ENCODE data around the gene ATXN2. TPM values are rescaled to one million over a fixed set of nuclear protein-coding genes. Genes with fewer than 3 reads are reported as not detected.

The ATXN2 gene
- total and polyA plus RNA-seq, 7 experiments from 2014 or later = 23.9 to 71.9 (median 44.0) TPM

GRCh38 chr12:111546758-111547383 lies 52.2 kb downstream of the ATXN2 start:
- H3K36me3 ChIP-seq (ENCODE audit: control insufficient read depth in 2 of 3, insufficient read depth in 3 of 3, low read length in 3 of 3) = peaks cover 0 to 28% (median 7%) of the 10 kb centered on the region in 3 experiments
- intact Hi-C loops (cut with micrococcal nuclease) = no loop called here
- H3K27me3 ChIP-seq (ENCODE audit: control insufficient read depth in 2 of 2, insufficient read depth in 2 of 2, low read length in 2 of 2) = no peaks in the 10 kb centered on the region
- H3K4me3 Mint-ChIP-seq = peak overlapping the region in 1 of 10 donors; percentile 49
- no peaks in the 10 kb centered on the region for H3K9me3 Mint-ChIP-seq
- H3K4me1 ChIP-seq (ENCODE audit: control insufficient read depth in 2 of 2, insufficient read depth in 2 of 2, low read length in 2 of 2) = no peaks in the 10 kb centered on the region
- ChIA-PET POLR2A (no interaction called here), CTCF (no interaction called here)
- ATAC-seq = peak; percentile 37
- no peaks in the 10 kb centered on the region for H3K27me3 Mint-ChIP-seq
- H3K4me3 ChIP-seq (ENCODE audit: low read length) = no peak overlapping the region
- H3K36me3 Mint-ChIP-seq = peaks cover 5 to 39% (median 25%) of the 10 kb centered on the region in 5 donors
- H3K4me1 Mint-ChIP-seq = peaks cover 0 to 18% (median 4%) of the 10 kb centered on the region in 7 donors
- H3K27ac ChIP-seq (ENCODE audit: low read depth, low read length) = no peak overlapping the region
- H3K9me3 ChIP-seq (ENCODE audit: control insufficient read depth in 2 of 3, low read length in 3 of 3) = no peaks in the 10 kb centered on the region
- H3K27ac Mint-ChIP-seq = peak overlapping the region in 4 of 9 donors; percentile 0 to 30 (median 20)
- peak in 1 of 9 donors; percentile 23 for DNase-seq

- peaks cover 5 to 34% (median 21%) of the 10 kb centered on the region in 5 donors for H3K36me3 Mint-ChIP-seq
- no peak overlapping the region for H3K4me3 ChIP-seq (ENCODE audit: low read length)
- CTCF ChIA-PET = interaction anchor here (0.7 kb wide), 1 partner anchor 1893 kb away, joined by 3 read pairs; no protein-coding TSS in a partner anchor
Observed at GRCh38 chr12:111546171-111546570, 52.9 kb downstream of the ATXN2 start.

GRCh38 chr12:111544032-111544431 lies 55.1 kb downstream of the ATXN2 start:
- H3K4me1 ChIP-seq (ENCODE audit: control insufficient read depth in 2 of 2, insufficient read depth in 2 of 2, low read length in 2 of 2) = no peaks in the 10 kb centered on the region
- Mint-ChIP-seq H3K27me3 (no peaks in the 10 kb centered on the region), H3K4me1 (peaks cover 0 to 18% (median 4%) of the 10 kb centered on the region in 7 donors), H3K27ac (peak overlapping the region in 3 of 9 donors; percentile 4 to 44 (median 9)), H3K9me3 (no peaks in the 10 kb centered on the region), H3K36me3 (peaks cover 5 to 34% (median 21%) of the 10 kb centered on the region in 5 donors), H3K4me3 (no peak overlapping the region)
- POLR2A ChIA-PET = interaction anchor here (0.6 kb wide), 1 partner anchor 1035 kb away, joined by 3 read pairs; no protein-coding TSS in a partner anchor
- peaks cover 0 to 22% (median 7%) of the 10 kb centered on the region in 3 experiments for H3K36me3 ChIP-seq (ENCODE audit: control insufficient read depth in 2 of 3, insufficient read depth in 3 of 3, low read length in 3 of 3)
- intact Hi-C loops (cut with micrococcal nuclease) = no loop called here
- ATAC-seq (no peak), DNase-seq (no peak)
- H3K4me3 ChIP-seq (ENCODE audit: low read length) = no peak overlapping the region
- H3K27ac ChIP-seq (ENCODE audit: low read depth, low read length) = no peak overlapping the region
- H3K9me3 ChIP-seq (ENCODE audit: control insufficient read depth in 2 of 3, low read length in 3 of 3) = no peaks in the 10 kb centered on the region
- no peaks in the 10 kb centered on the region for H3K27me3 ChIP-seq (ENCODE audit: control insufficient read depth in 2 of 2, insufficient read depth in 2 of 2, low read length in 2 of 2)
- CTCF ChIA-PET = no interaction called here

More at GRCh38 chr12:111546171-111546570, 52.9 kb downstream of the ATXN2 start:
- no peaks in the 10 kb centered on the region for H3K9me3 Mint-ChIP-seq
- peaks cover 0 to 18% (median 4%) of the 10 kb centered on the region in 7 donors for H3K4me1 Mint-ChIP-seq
- intact Hi-C loops (cut with micrococcal nuclease) = no loop called here
- Histone ChIP-seq H3K27ac (ENCODE audit: low read depth, low read length) (no peak overlapping the region), H3K4me1 (ENCODE audit: control insufficient read depth in 2 of 2, insufficient read depth in 2 of 2, low read length in 2 of 2) (no peaks in the 10 kb centered on the region), H3K36me3 (ENCODE audit: control insufficient read depth in 2 of 3, insufficient read depth in 3 of 3, low read length in 3 of 3) (peaks cover 0 to 22% (median 7%) of the 10 kb centered on the region in 3 experiments), H3K27me3 (ENCODE audit: control insufficient read depth in 2 of 2, insufficient read depth in 2 of 2, low read length in 2 of 2) (no peaks in the 10 kb centered on the region), H3K9me3 (ENCODE audit: control insufficient read depth in 2 of 3, low read length in 3 of 3) (no peaks in the 10 kb centered on the region)
- H3K27ac Mint-ChIP-seq = peak overlapping the region in 5 of 9 donors; percentile 0 to 55 (median 30)
- no peak for DNase-seq
- POLR2A ChIA-PET = no interaction called here
- no peaks in the 10 kb centered on the region for H3K27me3 Mint-ChIP-seq
- peak overlapping the region in 2 of 10 donors; percentile 2 to 49 for H3K4me3 Mint-ChIP-seq
- no peak for ATAC-seq

GRCh38 chr12:111532751-111533150 lies 66.4 kb downstream of the ATXN2 start:
- Mint-ChIP-seq H3K36me3 (peaks cover 3 to 27% (median 5%) of the 10 kb centered on the region in 5 donors), H3K27ac (peak overlapping the region in 1 of 9 donors; percentile 24), H3K4me1 (peaks cover 0 to 9% (median 6%) of the 10 kb centered on the region in 7 donors), H3K27me3 (no peaks in the 10 kb centered on the region), H3K4me3 (no peak overlapping the region), H3K9me3 (no peaks in the 10 kb centered on the region)
- no peak for ATAC-seq
- Histone ChIP-seq H3K27ac (ENCODE audit: low read depth, low read length) (no peak overlapping the region), H3K27me3 (ENCODE audit: control insufficient read depth in 2 of 2, insufficient read depth in 2 of 2, low read length in 2 of 2) (no peaks in the 10 kb centered on the region), H3K9me3 (ENCODE audit: control insufficient read depth in 2 of 3, low read length in 3 of 3) (no peaks in the 10 kb centered on the region), H3K4me1 (ENCODE audit: control insufficient read depth in 2 of 2, insufficient read depth in 2 of 2, low read length in 2 of 2) (no peaks in the 10 kb centered on the region), H3K36me3 (ENCODE audit: control insufficient read depth in 2 of 3, insufficient read depth in 3 of 3, low read length in 3 of 3) (no peaks in the 10 kb centered on the region), H3K4me3 (ENCODE audit: low read length) (no peak overlapping the region)
- DNase-seq = no peak
- intact Hi-C loops (cut with micrococcal nuclease) = no loop called here
- ChIA-PET CTCF (interaction anchor here (0.7 kb wide), 1 partner anchor 24 kb away, joined by 4 read pairs; no protein-coding TSS in a partner anchor), POLR2A (no interaction called here)

GRCh38 chr12:111529424-111530368 lies 69.4 kb downstream of the ATXN2 start:
- H3K27ac Mint-ChIP-seq = peak overlapping the region in 2 of 9 donors; percentile 10 to 56
- DNase-seq (peak; percentile 25 to 65 (median 57)), ATAC-seq (peak; percentile 85)
- no peaks in the 10 kb centered on the region for H3K27me3 Mint-ChIP-seq
- H3K27me3 ChIP-seq (ENCODE audit: control insufficient read depth in 2 of 2, insufficient read depth in 2 of 2, low read length in 2 of 2) = no peaks in the 10 kb centered on the region
- no peak overlapping the region for H3K4me3 Mint-ChIP-seq
- no peaks in the 10 kb centered on the region for H3K4me1 ChIP-seq (ENCODE audit: control insufficient read depth in 2 of 2, insufficient read depth in 2 of 2, low read length in 2 of 2)
- no peak overlapping the region for H3K27ac ChIP-seq (ENCODE audit: low read depth, low read length)
- H3K9me3 ChIP-seq (ENCODE audit: control insufficient read depth in 2 of 3, low read length in 3 of 3) = no peaks in the 10 kb centered on the region
- H3K36me3 ChIP-seq (ENCODE audit: control insufficient read depth in 2 of 3, insufficient read depth in 3 of 3, low read length in 3 of 3) = peaks cover 0 to 5% (median 0%) of the 10 kb centered on the region in 3 experiments
- H3K4me1 Mint-ChIP-seq = peaks cover 0 to 9% (median 6%) of the 10 kb centered on the region in 7 donors
- H3K4me3 ChIP-seq (ENCODE audit: low read length) = no peak overlapping the region
- intact Hi-C loops (cut with micrococcal nuclease) = loop anchor here (1.0 to 2.0 kb wide), 5 partner anchors 69 to 199 kb away; partner anchors contain the start of gene ATXN2 (in 1 of the 2)
- ChIA-PET CTCF (interaction anchor here (0.7 to 4.7 kb wide), 7 partner anchors 13 to 283 kb away, joined by 3 to 25 read pairs (median 3); no protein-coding TSS in a partner anchor), POLR2A (no interaction called here)
- H3K9me3 Mint-ChIP-seq = peaks cover 0 to 3% (median 0%) of the 10 kb centered on the region in 11 donors
- peaks cover 3 to 23% (median 7%) of the 10 kb centered on the region in 5 donors for H3K36me3 Mint-ChIP-seq

- Mint-ChIP-seq H3K36me3 (peaks cover 0 to 21% (median 11%) of the 10 kb centered on the region in 5 donors), H3K27ac (no peak overlapping the region), H3K9me3 (peaks cover 0 to 4% (median 0%) of the 10 kb centered on the region in 11 donors), H3K27me3 (no peaks in the 10 kb centered on the region), H3K4me3 (no peak overlapping the region), H3K4me1 (peaks cover 0 to 4% (median 0%) of the 10 kb centered on the region in 7 donors)
- H3K9me3 ChIP-seq (ENCODE audit: control insufficient read depth in 2 of 3, low read length in 3 of 3) = no peaks in the 10 kb centered on the region
- H3K27ac ChIP-seq (ENCODE audit: low read depth, low read length) = no peak overlapping the region
- H3K27me3 ChIP-seq (ENCODE audit: control insufficient read depth in 2 of 2, insufficient read depth in 2 of 2, low read length in 2 of 2) = no peaks in the 10 kb centered on the region
- DNase-seq (no peak), ATAC-seq (no peak)
- CTCF ChIA-PET = no interaction called here
- H3K36me3 ChIP-seq (ENCODE audit: control insufficient read depth in 2 of 3, insufficient read depth in 3 of 3, low read length in 3 of 3) = peaks cover 5 to 40% (median 11%) of the 10 kb centered on the region in 3 experiments
- no peaks in the 10 kb centered on the region for H3K4me1 ChIP-seq (ENCODE audit: control insufficient read depth in 2 of 2, insufficient read depth in 2 of 2, low read length in 2 of 2)
- no peak overlapping the region for H3K4me3 ChIP-seq (ENCODE audit: low read length)
- POLR2A ChIA-PET = no interaction called here
- intact Hi-C loops (cut with micrococcal nuclease) = no loop called here
Observed at GRCh38 chr12:111523587-111524167, 75.4 kb downstream of the ATXN2 start.
